GM23248 (cell line): ENCODE measurements around the gene HDAC7.

Source experiments
- EZH2 ChIP-seq: fragments of 200-600 bp; sonication (generic); IDR thresholded peaks from 2 replicates; pipeline ENCODE4 v1.6.1; 2018; ENCODE audit warnings: antibody characterized with exemption, mild to moderate bottlenecking; ENCODE audit not compliant: insufficient read depth, poor library complexity, severe bottlenecking
- EZH2phosphoT487 ChIP-seq: fragments of 200-600 bp; sonication (generic); IDR thresholded peaks from 2 replicates; pipeline ENCODE4 v1.6.1; 2018; ENCODE audit warnings: antibody characterized with exemption, moderate library complexity, mild to moderate bottlenecking, low read depth; ENCODE audit not compliant: insufficient read depth

- TF ChIP-seq EZH2phosphoT487: no peak
- TF ChIP-seq EZH2: no peak
Measured at GRCh38 chr12:47801904-47802246, 17.8 kb downstream of the HDAC7 start.
